ENCODE results near the gene CASP10. TPM values are rescaled to one million over a fixed set of nuclear protein-coding genes. Genes with fewer than 3 reads are reported as not detected.

CASP10 gene
- total and polyA plus RNA-seq, 2 donors (not counting 1 experiment from before 2014, with no cell fraction given), result 16.0 to 34.3 TPM

DNA sequence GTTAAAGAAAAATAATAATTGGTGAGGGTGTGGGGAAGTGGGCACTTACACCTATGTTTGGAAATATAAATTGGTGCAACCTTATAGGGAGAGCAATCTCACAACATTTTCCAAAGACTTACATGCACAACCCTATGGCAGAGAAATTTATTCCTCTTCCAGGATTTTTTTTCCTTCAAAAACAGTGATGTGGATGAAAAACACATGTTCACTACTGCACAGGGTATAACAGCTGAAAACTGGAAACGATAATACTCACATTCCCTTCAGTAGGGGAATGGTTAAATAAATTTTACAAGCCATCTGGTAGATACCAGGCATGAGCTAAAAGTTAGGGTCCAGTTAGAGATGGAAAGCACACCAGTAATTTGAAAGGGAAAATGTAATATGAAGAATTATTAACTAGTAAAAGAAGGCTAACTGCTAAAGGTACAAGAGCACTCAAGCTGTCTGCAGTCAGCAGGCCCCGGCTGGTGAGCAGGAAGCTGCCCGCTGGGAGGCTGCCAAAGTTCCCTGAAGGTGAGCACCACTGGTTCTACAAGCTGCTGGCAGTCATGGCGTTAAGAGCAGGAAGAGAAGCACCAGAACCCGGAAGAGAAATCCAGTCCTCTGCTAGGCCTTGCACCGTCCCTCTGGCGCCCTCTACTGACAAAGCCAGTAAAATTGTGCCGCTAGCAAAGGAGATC lies 49.0 kb downstream of the CASP10 start:
- CTCF ChIA-PET, result interaction anchor here (0.6 to 7.3 kb wide), 62 partner anchors 10 to 707 kb away, joined by 3 to 347 read pairs (median 5); partner anchors contain the start of genes CASP10, CASP8, CFLAR and CLK1
- ATAC-seq (ENCODE audit: low read depth) (peak; percentile 56), DNase-seq (peak; percentile 93)
- peak overlapping the region in 1 of 2 donors; percentile 24 for H3K27ac ChIP-seq (ENCODE audit: low read length in 2 of 2)
- peak overlapping the region; percentile 45 for H3K9ac ChIP-seq (ENCODE audit: low read length)
- Mint-ChIP-seq H3K27ac (peak overlapping the region; percentile 84), H3K4me3 (peak overlapping the region; percentile 94), H3K9me3 (ENCODE audit: insufficient read depth) (no peaks in the 10 kb centered on the region), H3K4me1 (peaks cover 53% of the 10 kb centered on the region), H3K27me3 (no peaks in the 10 kb centered on the region)
- peak overlapping the region in 3 of 5 experiments; percentile 3 to 43 (median 25) for H3K4me3 ChIP-seq (ENCODE audit: control extremely low read depth in 1 of 5, extremely low read depth in 1 of 5, insufficient read depth in 1 of 5, low read depth in 2 of 5, low read length in 4 of 5)
- H3K4me2 ChIP-seq (replicated peaks; ENCODE audit: low read depth, low read length, poor library complexity, severe bottlenecking), result peak overlapping the region; percentile 84
- H3K9me3 ChIP-seq (ENCODE audit: control extremely low read depth in 1 of 3, control insufficient read depth in 2 of 3, insufficient read depth in 1 of 3, low read length in 2 of 3), result no peaks in the 10 kb centered on the region
- 0% methylated on average over 3 of the region's 8 CpGs for WGBS (ENCODE audit: insufficient coverage)
- H3K79me2 ChIP-seq (ENCODE audit: control insufficient read depth, insufficient read depth, low read length), result peaks cover 34% of the 10 kb centered on the region
- H3K27me3 ChIP-seq (replicated peaks in 1 of 4; ENCODE audit: control extremely low read depth in 1 of 4, control insufficient read depth in 3 of 4, insufficient read depth in 4 of 4, low read length in 3 of 4), result no peaks in the 10 kb centered on the region
- no peaks in the 10 kb centered on the region for H3K36me3 ChIP-seq (replicated peaks in 1 of 2; ENCODE audit: control extremely low read depth in 1 of 2, control insufficient read depth in 1 of 2, extremely low read depth in 1 of 2, insufficient read depth in 2 of 2, low read length in 1 of 2)
- intact Hi-C loops (cut with micrococcal nuclease), result loop anchor here (1.0 to 10.0 kb wide), 13 partner anchors 23 to 1143 kb away; partner anchors contain the start of genes BMPR2, CASP10, FZD7 and NOP58
- peak overlapping the region; percentile 79 for H2AFZ ChIP-seq (ENCODE audit: insufficient read depth, low read depth, low read length, poor library complexity, severe bottlenecking)
- peaks cover 41 to 49% of the 10 kb centered on the region in 2 donors for H3K4me1 ChIP-seq (ENCODE audit: control insufficient read depth in 2 of 2, insufficient read depth in 2 of 2, low read length in 2 of 2)
- TF ChIP-seq EZH2 (IDR thresholded peaks at IDR 0.05; ENCODE audit: borderline replicate concordance, insufficient read depth, low read depth, low read length, poor library complexity, severe bottlenecking), result no peak
- TF ChIP-seq, protein P1, sequence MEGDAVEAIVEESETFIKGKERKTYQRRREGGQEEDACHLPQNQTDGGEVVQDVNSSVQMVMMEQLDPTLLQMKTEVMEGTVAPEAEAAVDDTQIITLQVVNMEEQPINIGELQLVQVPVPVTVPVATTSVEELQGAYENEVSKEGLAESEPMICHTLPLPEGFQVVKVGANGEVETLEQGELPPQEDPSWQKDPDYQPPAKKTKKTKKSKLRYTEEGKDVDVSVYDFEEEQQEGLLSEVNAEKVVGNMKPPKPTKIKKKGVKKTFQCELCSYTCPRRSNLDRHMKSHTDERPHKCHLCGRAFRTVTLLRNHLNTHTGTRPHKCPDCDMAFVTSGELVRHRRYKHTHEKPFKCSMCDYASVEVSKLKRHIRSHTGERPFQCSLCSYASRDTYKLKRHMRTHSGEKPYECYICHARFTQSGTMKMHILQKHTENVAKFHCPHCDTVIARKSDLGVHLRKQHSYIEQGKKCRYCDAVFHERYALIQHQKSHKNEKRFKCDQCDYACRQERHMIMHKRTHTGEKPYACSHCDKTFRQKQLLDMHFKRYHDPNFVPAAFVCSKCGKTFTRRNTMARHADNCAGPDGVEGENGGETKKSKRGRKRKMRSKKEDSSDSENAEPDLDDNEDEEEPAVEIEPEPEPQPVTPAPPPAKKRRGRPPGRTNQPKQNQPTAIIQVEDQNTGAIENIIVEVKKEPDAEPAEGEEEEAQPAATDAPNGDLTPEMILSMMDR (IDR thresholded peaks at IDR 0.05), result peak; percentile 97
- no peaks in the 10 kb centered on the region for H4K20me1 ChIP-seq (ENCODE audit: control insufficient read depth, insufficient read depth, low read length, poor library complexity, severe bottlenecking)
- POLR2A ChIA-PET, result interaction anchor here (0.6 to 2.8 kb wide), 14 partner anchors 10 to 368 kb away, joined by 3 to 25 read pairs (median 5); partner anchors contain the start of genes CASP10, CASP8, CFLAR and CLK1

DNA sequence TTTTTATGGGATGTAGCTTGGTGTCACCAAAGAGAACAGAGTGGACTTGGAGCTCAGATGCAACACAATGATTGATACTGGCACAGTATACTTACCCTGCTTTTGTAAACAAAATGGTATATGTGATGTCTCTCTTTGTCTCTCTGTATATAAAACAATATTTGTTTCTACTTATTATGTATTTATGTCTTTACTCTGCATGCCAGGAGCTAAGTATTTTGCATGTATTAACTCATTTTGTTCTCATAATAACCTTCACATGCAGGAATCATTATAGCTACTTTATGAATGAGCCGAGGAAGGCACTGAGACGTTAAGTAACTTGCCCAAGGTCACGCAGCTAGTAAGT lies 49.5 kb downstream of the CASP10 start:
- Histone ChIP-seq H3K36me3 (replicated peaks in 1 of 2; ENCODE audit: control extremely low read depth in 1 of 2, control insufficient read depth in 1 of 2, extremely low read depth in 1 of 2, insufficient read depth in 2 of 2, low read length in 1 of 2) (no peaks in the 10 kb centered on the region), H2AFZ (ENCODE audit: insufficient read depth, low read depth, low read length, poor library complexity, severe bottlenecking) (no peak overlapping the region), H3K4me3 (ENCODE audit: control extremely low read depth in 1 of 5, extremely low read depth in 1 of 5, insufficient read depth in 1 of 5, low read depth in 2 of 5, low read length in 4 of 5) (peak overlapping the region in 1 of 5 experiments; percentile 73), H3K4me2 (replicated peaks; ENCODE audit: low read depth, low read length, poor library complexity, severe bottlenecking) (peak overlapping the region; percentile 84), H3K27me3 (replicated peaks in 1 of 4; ENCODE audit: control extremely low read depth in 1 of 4, control insufficient read depth in 3 of 4, insufficient read depth in 4 of 4, low read length in 3 of 4) (no peaks in the 10 kb centered on the region), H3K4me1 (ENCODE audit: control insufficient read depth in 2 of 2, insufficient read depth in 2 of 2, low read length in 2 of 2) (peaks cover 42 to 49% of the 10 kb centered on the region in 2 donors), H4K20me1 (ENCODE audit: control insufficient read depth, insufficient read depth, low read length, poor library complexity, severe bottlenecking) (no peaks in the 10 kb centered on the region), H3K79me2 (ENCODE audit: control insufficient read depth, insufficient read depth, low read length) (peaks cover 39% of the 10 kb centered on the region), H3K27ac (ENCODE audit: low read length in 2 of 2) (no peak overlapping the region), H3K9me3 (ENCODE audit: control extremely low read depth in 1 of 3, control insufficient read depth in 2 of 3, insufficient read depth in 1 of 3, low read length in 2 of 3) (no peaks in the 10 kb centered on the region), H3K9ac (ENCODE audit: low read length) (no peak overlapping the region)
- intact Hi-C loops (cut with micrococcal nuclease), result loop anchor here (1.0 to 10.0 kb wide), 13 partner anchors 23 to 1142 kb away; partner anchors contain the start of genes BMPR2, CASP10, FZD7 and NOP58
- POLR2A ChIA-PET, result interaction anchor here (0.8 to 2.8 kb wide), 13 partner anchors 21 to 368 kb away, joined by 3 to 25 read pairs (median 5); partner anchors contain the start of genes CASP10, CASP8, CFLAR and CLK1
- H3K4me1 Mint-ChIP-seq, result peaks cover 53% of the 10 kb centered on the region
- H3K9me3 Mint-ChIP-seq (ENCODE audit: insufficient read depth), result no peaks in the 10 kb centered on the region
- DNase-seq (no peak), ATAC-seq (ENCODE audit: low read depth) (no peak)
- H3K27me3 Mint-ChIP-seq, result no peaks in the 10 kb centered on the region
- H3K4me3 Mint-ChIP-seq, result peak overlapping the region; percentile 94
- WGBS (ENCODE audit: insufficient coverage), result 50% methylated on average over 2 of the region's 3 CpGs
- CTCF ChIA-PET, result interaction anchor here (0.6 to 7.3 kb wide), 64 partner anchors 10 to 707 kb away, joined by 3 to 347 read pairs (median 5); partner anchors contain the start of genes CASP10, CASP8, CFLAR and CLK1
- H3K27ac Mint-ChIP-seq, result peak overlapping the region; percentile 84
- TF ChIP-seq EZH2 (IDR thresholded peaks at IDR 0.05; ENCODE audit: borderline replicate concordance, insufficient read depth, low read depth, low read length, poor library complexity, severe bottlenecking), result no peak
- TF ChIP-seq, protein P1 (IDR thresholded peaks at IDR 0.05), result peak; percentile 58
